Stimulated activated CD8-positive, alpha-beta memory T cell treated with anti-CD3 and anti-CD28 coated beads, Interleukin-4, amount 100 ng/mL, for 24 hours (primary cell): ENCODE measurements around the gene PKMYT1.
"Not testable (repeated sequence)": the region's sequence is repeated elsewhere in the genome, so short reads cannot be mapped to it uniquely, and the experiment has no call there.

Experiments used
- DNase-seq: peaks from one replicate; pipeline ENCODE4 v3.0.0-alpha.2; 2020; ENCODE audit warnings: low read depth

The PKMYT1 gene

GRCh38 chr16:2933701-2934100 lies 46.5 kb downstream of the PKMYT1 start:
- no peak for DNase-seq

- no peak for DNase-seq
These were observed 47.1 kb downstream of the PKMYT1 start for GRCh38 chr16:2933136-2933535.

- DNase-seq: not testable (repeated sequence)
These were observed 48.9 kb downstream of the PKMYT1 start for GRCh38 chr16:2931231-2931914.

GRCh38 chr16:2930236-2930635 lies 50.0 kb downstream of the PKMYT1 start:
- no peak for DNase-seq

- no peak for DNase-seq
These were observed 50.6 kb downstream of the PKMYT1 start for GRCh38 chr16:2929693-2930092.

GRCh38 chr16:2928796-2929195 lies 51.5 kb downstream of the PKMYT1 start:
- DNase-seq: no peak

- not testable (repeated sequence) for DNase-seq
These were observed 52.1 kb downstream of the PKMYT1 start for GRCh38 chr16:2928151-2928550.

- DNase-seq: peak; percentile 75
These were observed 53.1 kb downstream of the PKMYT1 start for GRCh38 chr16:2927010-2927646.

- no peak for DNase-seq
These were observed 53.6 kb downstream of the PKMYT1 start for GRCh38 chr16:2926650-2926999.

- DNase-seq: no peak
These were observed 54.1 kb downstream of the PKMYT1 start for GRCh38 chr16:2925951-2926649.

- no peak for DNase-seq
These were observed 55.1 kb downstream of the PKMYT1 start for GRCh38 chr16:2924901-2925755.

GRCh38 chr16:2923481-2923880 lies 56.8 kb downstream of the PKMYT1 start:
- no peak for DNase-seq
